IMR-90 (cell line): ENCODE results near the gene SEMA6C. TPM values are rescaled to one million over a fixed set of nuclear protein-coding genes. Genes with fewer than 3 reads are reported as not detected.

Experiments used
- ATAC-seq: fragments of 200-7000 bp; cut with Tn5 transposase; 2 replicates; pipeline ENCODE4 v1.9.1; 2020; ENCODE audit warnings: low read depth, mild to moderate bottlenecking, moderate library complexity
- BruUV-seq: library from RNA; stranded (reverse); fragments of 400-500 nt; replicated peaks from 2 replicates; lab custom pipeline; 2021; lab: Mats Ljungman, UMichigan
- CTCF ChIA-PET: fragments of 300-600 bp; formaldehyde crosslinking; extraction: SDS; loops from one replicate; lab custom pipeline; 2021; ENCODE audit warnings: antibody characterized with exemption; lab: Yijun Ruan, JAX
- POLR2A ChIA-PET: fragments of 300-600 bp; sonication (Branson Sonifier 250); formaldehyde crosslinking; loops from one replicate; lab custom pipeline; 2022; ENCODE audit warnings: antibody characterized with exemption; ENCODE audit not compliant: unreplicated experiment; lab: Charles Lee
- DNase-seq: peaks from one replicate; pipeline ENCODE4 v3.0.0; 2013
- H2AFZ ChIP-seq: replicated peaks from 2 replicates; pipeline ENCODE3; 2013; ENCODE audit warnings: low read length, mild to moderate bottlenecking; ENCODE audit not compliant: poor library complexity
- H2AK5ac ChIP-seq: 2 replicates; pipeline ENCODE4 v1.6.1; 2013; ENCODE audit warnings: low read depth, low read length, inconsistent platforms
- H2AK9ac ChIP-seq: replicated peaks from 2 replicates; pipeline ENCODE3; 2013; ENCODE audit warnings: mild to moderate bottlenecking, low read depth, low read length, moderate library complexity; ENCODE audit not compliant: poor library complexity
- H2BK120ac ChIP-seq: 2 replicates; pipeline ENCODE4 v1.6.1; 2013; ENCODE audit warnings: low read depth, low read length, inconsistent platforms
- H2BK15ac ChIP-seq: 3 replicates; pipeline ENCODE4 v1.6.1; 2013; ENCODE audit warnings: low read depth, low read length, inconsistent platforms
- H2BK20ac ChIP-seq: 2 replicates; pipeline ENCODE4 v1.6.1; 2013; ENCODE audit warnings: low read depth, mild to moderate bottlenecking, inconsistent platforms, low read length, moderate library complexity
- H2BK5ac ChIP-seq: 2 replicates; pipeline ENCODE4 v1.6.1; 2013; ENCODE audit warnings: mild to moderate bottlenecking, low read depth, low read length, inconsistent platforms; ENCODE audit not compliant: poor library complexity, severe bottlenecking
- H3K14ac ChIP-seq: replicated peaks from 2 replicates; pipeline ENCODE4 v1.6.1; 2013; ENCODE audit warnings: low read depth, low read length, inconsistent platforms
- H3K18ac ChIP-seq: 2 replicates; pipeline ENCODE4 v1.6.1; 2013; ENCODE audit warnings: low read depth, low read length, control low read depth
- H3K23ac ChIP-seq: 2 replicates; pipeline ENCODE4 v1.6.1; 2013; ENCODE audit warnings: low read depth, low read length, inconsistent platforms
- H3K27ac ChIP-seq: 2 replicates; pipeline ENCODE4 v1.5.1; 2013; ENCODE audit warnings: mild to moderate bottlenecking, control low read depth, low read length; ENCODE audit not compliant: insufficient read depth
- H3K27me3 ChIP-seq: 2 replicates; pipeline ENCODE4 v1.6.1; 2013; ENCODE audit warnings: low read length; ENCODE audit not compliant: control insufficient read depth, insufficient read depth
- H3K36me3 ChIP-seq: 2 replicates; pipeline ENCODE4 v1.6.1; 2013; ENCODE audit warnings: low read length, mixed read lengths; ENCODE audit not compliant: control insufficient read depth, insufficient read depth
- H3K4ac ChIP-seq: 2 replicates; pipeline ENCODE4 v1.6.1; 2013; ENCODE audit warnings: low read depth, low read length, inconsistent platforms
- H3K4me1 ChIP-seq: 2 replicates; pipeline ENCODE4 v1.6.1; 2013; ENCODE audit warnings: low read length, mixed read lengths; ENCODE audit not compliant: control insufficient read depth, insufficient read depth
- H3K4me2 ChIP-seq: 2 replicates; pipeline ENCODE4 v1.6.1; 2013; ENCODE audit warnings: low read depth, mild to moderate bottlenecking, control low read depth, low read length, moderate library complexity
- H3K4me3 ChIP-seq: 2 replicates; pipeline ENCODE4 v1.5.1; 2013; ENCODE audit warnings: low read depth, mild to moderate bottlenecking, control low read depth, low read length, moderate library complexity; ENCODE audit not compliant: insufficient read depth
- H3K56ac ChIP-seq: 2 replicates; pipeline ENCODE4 v1.6.1; 2013; ENCODE audit warnings: low read length, inconsistent platforms; ENCODE audit not compliant: insufficient read depth; ENCODE audit errors: extremely low read depth
- H3K79me1 ChIP-seq, 2 experiments: 2 replicates each; pipeline ENCODE4 v1.6.1; 2013; ENCODE audit warnings: low read length in 2 of 2, inconsistent platforms in 1 of 2, low read depth in 1 of 2
- H3K9ac ChIP-seq: 2 replicates; pipeline ENCODE4 v1.6.1; 2013; ENCODE audit warnings: low read depth, low read length, control low read depth
- H3K9me1 ChIP-seq: 2 replicates; pipeline ENCODE4 v1.6.1; 2013; ENCODE audit warnings: low read length, inconsistent platforms; ENCODE audit not compliant: insufficient read depth
- H3K9me3 ChIP-seq: 2 replicates; pipeline ENCODE4 v1.6.1; 2013; ENCODE audit warnings: low read length; ENCODE audit not compliant: control insufficient read depth, insufficient read depth
- H4K20me1 ChIP-seq: 2 replicates; pipeline ENCODE4 v1.6.1; 2013; ENCODE audit warnings: low read length, inconsistent platforms; ENCODE audit not compliant: insufficient read depth
- H4K5ac ChIP-seq: 2 replicates; pipeline ENCODE4 v1.6.1; 2013; ENCODE audit warnings: mild to moderate bottlenecking, low read depth, low read length, control low read depth
- H4K8ac ChIP-seq, 2 experiments: 2 replicates each; pipeline ENCODE4 v1.6.1; 2013; ENCODE audit warnings: low read depth in 2 of 2, low read length in 2 of 2, control low read depth in 1 of 2, inconsistent platforms in 1 of 2
- H4K91ac ChIP-seq: 2 replicates; pipeline ENCODE4 v1.6.1; 2013; ENCODE audit warnings: low read depth, low read length, inconsistent platforms; ENCODE audit not compliant: insufficient read depth
- BHLHE40 ChIP-seq: fragments of 150-350 bp; IDR thresholded peaks from 2 replicates; pipeline ENCODE4 v1.6.1; 2016; ENCODE audit warnings: mild to moderate bottlenecking, low read depth, low read length
- CEBPB ChIP-seq: IDR thresholded peaks from 2 replicates; pipeline ENCODE4 v1.6.1; 2012; ENCODE audit warnings: low read depth, low read length, improper control_type of control experiment
- CHD1 ChIP-seq: IDR thresholded peaks from 2 replicates; pipeline ENCODE4 v1.6.1; 2012; ENCODE audit warnings: low read depth, low read length, improper control_type of control experiment
- FOS ChIP-seq: fragments of 150-350 bp; IDR thresholded peaks from 2 replicates; pipeline ENCODE4 v1.6.1; 2016; ENCODE audit warnings: low read depth, low read length
- POLR2A ChIP-seq: IDR thresholded peaks from 2 replicates; pipeline ENCODE4 v1.6.1; 2012; ENCODE audit warnings: mild to moderate bottlenecking, low read depth, low read length
- RCOR1 ChIP-seq: IDR thresholded peaks from 2 replicates; pipeline ENCODE4 v1.6.1; 2012; ENCODE audit warnings: mild to moderate bottlenecking, low read length, improper control_type of control experiment; ENCODE audit not compliant: insufficient replicate concordance
- RFX5 ChIP-seq: IDR thresholded peaks from 2 replicates; pipeline ENCODE4 v1.8.0; 2012; ENCODE audit warnings: low read depth, mild to moderate bottlenecking, low read length, moderate library complexity
- WGBS, 2 experiments: methylation state at CpG; one replicate each; pipeline versions ENCODE4 v1.1.5 to v1.1.7; 2013; ENCODE audit warnings: missing lambda C conversion rate in 2 of 2; ENCODE audit not compliant: insufficient read length in 1 of 2; ENCODE audit errors: extremely low coverage in 2 of 2; 5-methylcytosine and 5-hydroxymethylcytosine counted together
- dilution Hi-C: fragments of 300-500 bp; cut with HindIII; formaldehyde crosslinking; loops from one replicate; pipeline ENCODE4 v1.14.3; 2018; ENCODE audit warnings: low sequenced_read_pairs; ENCODE audit not compliant: unreplicated experiment
- in situ Hi-C: fragments of 300-500 bp; cut with MboI; formaldehyde crosslinking; loops from 3 replicates; pipeline ENCODE4 v1.14.3; 2019; ENCODE audit warnings: low sequenced_read_pairs, inconsistent platforms, mixed read lengths
- intact Hi-C: fragments of 100-400 bp; cut with micrococcal nuclease; formaldehyde crosslinking; loops from 2 replicates; pipeline ENCODE4 v1.10.0; 2022
- polyA plus RNA-seq, 3 experiments: library from polyadenylated mRNA; depleted of rRNA; stranded (reverse); fragments of >200 nt; gene quantifications; 2 replicates each; pipeline ENCODE4 v1.2.3, GENCODE V29; 2012; ENCODE audit warnings: low replicate concordance in 1 of 3
- total RNA-seq: library from RNA; depleted of rRNA; stranded (reverse); fragments of >200 nt; gene quantifications from 2 replicates; pipeline ENCODE4 v1.2.3, GENCODE V29; 2012

SEMA6C gene
- total and polyA plus RNA-seq, 2 of the 4 experiments (the other 2 are of a cell fraction) = 0.36 to 2.0 TPM

DNA sequence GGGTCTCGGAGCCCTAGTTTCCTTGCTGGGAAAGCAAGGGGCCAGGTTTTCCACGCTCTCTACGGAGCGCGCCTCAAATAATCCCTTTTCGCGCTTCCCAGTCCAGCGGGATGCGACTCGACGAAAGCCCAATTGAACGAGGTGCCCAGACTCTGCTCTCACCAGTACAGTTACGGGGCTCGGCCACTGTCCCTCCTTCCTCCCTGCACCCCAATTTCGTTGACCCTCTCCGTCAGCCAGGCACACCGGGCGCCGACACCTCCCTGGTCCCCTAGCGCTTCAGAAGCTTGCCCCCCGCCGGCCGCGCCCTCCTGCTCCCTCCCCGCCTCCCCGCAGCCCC, 389 bp downstream of the SEMA6C start:
- POLR2A ChIA-PET = no interaction called here
- CTCF ChIA-PET = no interaction called here

More for the DNA sequence above, 389 bp downstream of the SEMA6C start:
- no peak overlapping the region for H3K27ac ChIP-seq
- no peak overlapping the region for H3K18ac ChIP-seq
- no peak overlapping the region for H2BK20ac ChIP-seq
- H3K4me3 ChIP-seq = peak overlapping the region; percentile 77
- dilution Hi-C loops = no loop called here
- H4K91ac ChIP-seq = no peak overlapping the region
- no peak overlapping the region for H2AK5ac ChIP-seq
- TF ChIP-seq FOS = no peak
- TF ChIP-seq POLR2A = no peak
- no peak for TF ChIP-seq CHD1
- TF ChIP-seq CEBPB = no peak
- no peak for TF ChIP-seq RFX5
- no peak for TF ChIP-seq RCOR1
- TF ChIP-seq BHLHE40 = no peak
- H2BK5ac ChIP-seq = no peak overlapping the region
- H3K4ac ChIP-seq = no peak overlapping the region; the same call in 1 of the 2 replicates
- in situ Hi-C loops = no loop called here
- H3K23ac ChIP-seq = peak overlapping the region; percentile 87; the same call in 1 of the 2 replicates
- peaks cover 4% of the 10 kb centered on the region; the same call in 1 of the 2 replicates for H3K9me1 ChIP-seq
- H3K56ac ChIP-seq = no peak overlapping the region
- H3K9ac ChIP-seq = peak overlapping the region; percentile 79
- H2BK120ac ChIP-seq = no peak overlapping the region
- no peak for DNase-seq
- H2AK9ac ChIP-seq = peak overlapping the region; percentile 85
- H3K9me3 ChIP-seq = no peaks in the 10 kb centered on the region
- intact Hi-C loops = loop anchor here (5.0 kb wide), 1 partner anchor 74 kb away; the partner anchor contains the start of gene GABPB2
- peaks cover 5% of the 10 kb centered on the region for H3K4me1 ChIP-seq
- H3K27me3 ChIP-seq = peaks cover 2% of the 10 kb centered on the region; the same call in 1 of the 2 replicates
- no peak overlapping the region for H2BK15ac ChIP-seq
- H3K14ac ChIP-seq = peak overlapping the region; percentile 61; the same call in 1 of the 2 replicates
- H3K36me3 ChIP-seq = no peaks in the 10 kb centered on the region
- WGBS, 2 experiments = 0% methylated on average over 16 of the region's 26 CpGs; no CpG with 5 or more reads in 1 of the 2 experiments
- peak overlapping the region; percentile 91 for H3K4me2 ChIP-seq
- peak; percentile 20 for ATAC-seq
- peaks cover 0 to 6% of the 10 kb centered on the region in 2 experiments; a peak in 1 of 4 replicates for H3K79me1 ChIP-seq
- no peak overlapping the region; a peak in 1 of 4 replicates for H4K8ac ChIP-seq
- peaks cover 5% of the 10 kb centered on the region; the same call in 1 of the 2 replicates for H4K20me1 ChIP-seq
- no peak overlapping the region for H4K5ac ChIP-seq
- no TSS peak for BruUV-seq
- peak overlapping the region; percentile 91 for H2AFZ ChIP-seq
